GM12878 (cell line): ENCODE results near the gene TMEM135.

ENCODE experiments used
- CREM ChIP-seq: IDR thresholded peaks from 2 replicates; pipeline ENCODE4 v1.6.1; 2014; ENCODE audit warnings: antibody characterized with exemption, low read depth
- REST ChIP-seq: IDR thresholded peaks from 2 replicates; pipeline ENCODE4 v1.6.1; 2012; ENCODE audit warnings: mild to moderate bottlenecking, low read depth, low read length

- TF ChIP-seq CREM, result no peak
- TF ChIP-seq REST, result no peak
Observed at GRCh38 chr11:87056091-87056490, 18.4 kb downstream of the TMEM135 start.
